HCT116 (cell line): ENCODE data around the gene TGM1. TPM values are rescaled to one million over a fixed set of nuclear protein-coding genes. Genes with fewer than 3 reads are reported as not detected.

Experiments
- ATAC-seq: fragments of 200-7000 bp; cut with Tn5 transposase; 2 replicates; pipeline ENCODE4 v1.9.1; 2020; ENCODE audit warnings: mild to moderate bottlenecking, moderate library complexity
- BruUV-seq: library from RNA; stranded (reverse); fragments of 400-500 nt; replicated peaks from 2 replicates; lab custom pipeline; 2021; lab: Mats Ljungman, UMichigan
- CTCF ChIA-PET: fragments of 300-600 bp; sonication (Branson Sonifier 250); formaldehyde crosslinking; loops from one replicate; lab custom pipeline; 2021; ENCODE audit warnings: antibody characterized with exemption; lab: Charles Lee
- POLR2A ChIA-PET: fragments of 300-600, 350-600 bp; sonication (Branson Sonifier 250); formaldehyde crosslinking; loops from one replicate; lab custom pipeline; 2021; ENCODE audit warnings: antibody characterized with exemption; lab: Charles Lee
- RAD21 ChIA-PET, 2 experiments: fragments of 300-600 bp; sonication (Branson Sonifier 250); formaldehyde crosslinking; loops; one replicate each; lab custom pipeline; 2023; ENCODE audit warnings: low total read pairs in 2 of 2; ENCODE audit not compliant: uncharacterized antibody in 2 of 2, unreplicated experiment in 2 of 2, low non-redundant PET in 1 of 2; lab: Charles Lee
- DNase-seq: peaks from one replicate; pipeline ENCODE4 v3.0.0-alpha.2; 2010; ENCODE audit warnings: low read depth, low spot score
- H2AFZ ChIP-seq: fragments of 200-600 bp; shearing (Covaris generic), sonication (generic); 2 replicates; pipeline ENCODE4 v1.6.1; 2017; ENCODE audit warnings: low read depth, mixed run types, mixed read lengths, antibody characterized with exemption, low read length; ENCODE audit not compliant: poor library complexity, severe bottlenecking
- H3K27ac ChIP-seq: 2 replicates; pipeline ENCODE4 v1.5.1; 2012; ENCODE audit warnings: low read depth, low read length
- H3K27me3 ChIP-seq: fragments of 200-600 bp; sonication (generic); 2 replicates; pipeline ENCODE4 v1.6.1; 2016; ENCODE audit warnings: mixed run types, low read length, mixed read lengths; ENCODE audit not compliant: insufficient read depth
- H3K36me3 ChIP-seq, 2 experiments: fragments of 200-500 bp in 1 of 2; fragments of 200-600 bp in 1 of 2; sonication (Bioruptor generic) in 1 of 2; sonication (generic) in 1 of 2; 2 replicates each; pipeline versions ENCODE4 v1.5.1 to v1.6.1; 2014 to 2016; ENCODE audit warnings: low read length in 2 of 2, inconsistent platforms in 1 of 2, mixed read lengths in 1 of 2, mixed run types in 1 of 2; ENCODE audit not compliant: insufficient read depth in 2 of 2, control insufficient read depth in 1 of 2
- H3K4me1 ChIP-seq, 2 experiments: fragments of 200-600 bp in 1 of 2; sonication (generic) in 1 of 2; 2 replicates each; pipeline versions ENCODE4 v1.5.1 to v1.6.1; 2012 to 2017; ENCODE audit warnings: low read length in 2 of 2, inconsistent platforms in 1 of 2, mild to moderate bottlenecking in 1 of 2, mixed read lengths in 1 of 2, mixed run types in 1 of 2, moderate library complexity in 1 of 2; ENCODE audit not compliant: insufficient read depth in 2 of 2, control insufficient read depth in 1 of 2
- H3K4me2 ChIP-seq: fragments of 200-600 bp; sonication (generic); 2 replicates; pipeline ENCODE4 v1.6.1; 2017; ENCODE audit warnings: mixed run types, low read length, mixed read lengths
- H3K4me3 ChIP-seq, 2 experiments: fragments of 200-600 bp in 1 of 2; sonication (generic) in 1 of 2; replicated peaks in 1 of 2; 2 replicates each; pipeline ENCODE4 v1.5.1; 2011 to 2016; ENCODE audit warnings: low read length in 2 of 2, control low read depth in 1 of 2, low read depth in 1 of 2, mild to moderate bottlenecking in 1 of 2, mixed read lengths in 1 of 2, mixed run types in 1 of 2
- H3K79me2 ChIP-seq: fragments of 200-600 bp; sonication (generic); 2 replicates; pipeline ENCODE4 v1.6.1; 2017; ENCODE audit warnings: mild to moderate bottlenecking, mixed run types, low read length, moderate library complexity, mixed read lengths; ENCODE audit not compliant: insufficient read depth
- H3K9ac ChIP-seq: fragments of 200-600 bp; sonication (generic); 2 replicates; pipeline ENCODE4 v1.6.1; 2016; ENCODE audit warnings: low read length, mixed read lengths
- H3K9me2 ChIP-seq: fragments of 200-600 bp; sonication (generic), shearing (Covaris generic); 2 replicates; pipeline ENCODE4 v1.6.1; 2017; ENCODE audit warnings: mixed run types, mild to moderate bottlenecking, moderate library complexity; ENCODE audit not compliant: insufficient read depth
- H3K9me3 ChIP-seq, 2 experiments: fragments of 200-500 bp in 1 of 2; fragments of 200-600 bp in 1 of 2; sonication (Bioruptor generic) in 1 of 2; sonication (generic) in 1 of 2; 2 replicates each; pipeline ENCODE4 v1.6.1; 2014 to 2017; ENCODE audit warnings: low read length in 2 of 2, mixed read lengths in 2 of 2, inconsistent platforms in 1 of 2, low read depth in 1 of 2, mild to moderate bottlenecking in 1 of 2, mixed run types in 1 of 2, moderate library complexity in 1 of 2; ENCODE audit not compliant: control insufficient read depth in 1 of 2, insufficient read depth in 1 of 2
- H4K20me1 ChIP-seq: fragments of 200-600 bp; sonication (generic), shearing (Covaris generic); 2 replicates; pipeline ENCODE4 v1.6.1; 2017; ENCODE audit warnings: mixed run types, mild to moderate bottlenecking, moderate library complexity; ENCODE audit not compliant: insufficient read depth
- ATF3 ChIP-seq: IDR thresholded peaks from 2 replicates; pipeline ENCODE4 v1.6.1; 2012
- CBX3 ChIP-seq: IDR thresholded peaks from 2 replicates; pipeline ENCODE4 v1.6.1; 2012; ENCODE audit warnings: low read depth
- CEBPB ChIP-seq: IDR thresholded peaks from 2 replicates; pipeline ENCODE4 v1.6.1; 2012; ENCODE audit warnings: low read depth
- CTCF ChIP-seq, 3 experiments: fragments of 200-600 bp in 1 of 3; sonication (generic) in 1 of 3; IDR thresholded peaks in 2 of 3; conservative IDR thresholded peaks in 1 of 3; 2 replicates each; pipeline ENCODE4 v1.5.1; 2012 to 2017; ENCODE audit warnings: low read depth in 2 of 3, low read length in 2 of 3, antibody characterized with exemption in 1 of 3, borderline replicate concordance in 1 of 3, control low read depth in 1 of 3, mild to moderate bottlenecking in 1 of 3, mixed read lengths in 1 of 3, mixed run types in 1 of 3, moderate library complexity in 1 of 3; ENCODE audit not compliant: insufficient read depth in 1 of 3
- EGR1 ChIP-seq: IDR thresholded peaks from 2 replicates; pipeline ENCODE4 v1.6.1; 2012; ENCODE audit warnings: low read depth
- ELF1 ChIP-seq: IDR thresholded peaks from 2 replicates; pipeline ENCODE4 v1.6.1; 2012; ENCODE audit warnings: low read depth, borderline replicate concordance
- EZH2 ChIP-seq: fragments of 200-600 bp; sonication (generic); IDR thresholded peaks from 2 replicates; pipeline ENCODE4 v1.6.1; 2017; ENCODE audit warnings: antibody characterized with exemption, mixed run types
- EZH2phosphoT487 ChIP-seq: fragments of 200-600 bp; IDR thresholded peaks from 2 replicates; pipeline ENCODE4 v1.6.1; 2018; ENCODE audit warnings: antibody characterized with exemption, borderline replicate concordance
- FOSL1 ChIP-seq: IDR thresholded peaks from 2 replicates; pipeline ENCODE4 v1.6.1; 2012; ENCODE audit warnings: low read depth
- MAX ChIP-seq: IDR thresholded peaks from 2 replicates; pipeline ENCODE4 v1.6.1; 2012
- POLR2A ChIP-seq: IDR thresholded peaks from 2 replicates; pipeline ENCODE4 v1.7.0; 2011; ENCODE audit warnings: borderline replicate concordance; ENCODE audit not compliant: insufficient read depth, insufficient read length; ENCODE audit errors: extremely low read depth
- RAD21 ChIP-seq: IDR thresholded peaks from 2 replicates; pipeline ENCODE4 v1.6.1; 2012; ENCODE audit warnings: low read depth, mild to moderate bottlenecking
- SIN3A ChIP-seq: IDR thresholded peaks from 2 replicates; pipeline ENCODE4 v1.6.1; 2012; ENCODE audit warnings: low read depth
- SP1 ChIP-seq: IDR thresholded peaks from 2 replicates; pipeline ENCODE4 v1.6.1; 2012; ENCODE audit warnings: low read depth
- SRF ChIP-seq: IDR thresholded peaks from 2 replicates; pipeline ENCODE4 v1.6.1; 2012; ENCODE audit warnings: low read depth
- TCF7L2 ChIP-seq: IDR thresholded peaks from 2 replicates; pipeline ENCODE4 v1.7.0; 2011; ENCODE audit warnings: borderline replicate concordance, inconsistent platforms; ENCODE audit not compliant: insufficient read depth, insufficient read length; ENCODE audit errors: extremely low read depth
- YY1 ChIP-seq: IDR thresholded peaks from 2 replicates; pipeline ENCODE4 v1.6.1; 2011; ENCODE audit warnings: low read length, low read depth, moderate library complexity, mild to moderate bottlenecking; ENCODE audit not compliant: insufficient replicate concordance; ENCODE audit errors: extremely low read depth
- ZBTB33 ChIP-seq: IDR thresholded peaks from 2 replicates; pipeline ENCODE4 v1.6.1; 2011; ENCODE audit warnings: mild to moderate bottlenecking, low read length, moderate library complexity; ENCODE audit not compliant: insufficient replicate concordance; ENCODE audit errors: extremely low read depth
- ZFX ChIP-seq: fragments of 450-650 bp; IDR thresholded peaks from 2 replicates; pipeline ENCODE4 v1.6.1; 2017
- ZNF274 ChIP-seq: fragments of 200-500 bp; sonication (Bioruptor generic); IDR thresholded peaks from 2 replicates; pipeline ENCODE4 v1.6.1; 2014; ENCODE audit warnings: mild to moderate bottlenecking, low read depth, low read length, inconsistent platforms
- intact Hi-C: fragments of 100-400 bp; cut with micrococcal nuclease; formaldehyde crosslinking; loops from 2 replicates; pipeline ENCODE4 v1.10.0; 2022
- total RNA-seq: library from RNA; stranded (reverse); gene quantifications from one replicate; pipeline ENCODE4 v1.2.1, GENCODE V29; 2021; ENCODE audit not compliant: unreplicated experiment

TGM1 gene
- total RNA-seq, 1 experiment from 2014 or later, result 5.6 TPM

- TF ChIP-seq ATF3, result no peak
- no peak for TF ChIP-seq FOSL1
These were observed 29.5 kb downstream of the TGM1 start (continued) for GRCh38 chr14:24233538-24233866.

- Histone ChIP-seq H3K9me3 (no peaks in the 10 kb centered on the region), H3K4me2 (peak within 1 kb of the TSS; percentile 89), H3K79me2 (peaks cover 72% of the 10 kb centered on the region), H3K27ac (peak within 1 kb of the TSS; percentile 94), H3K4me1 (peaks cover 14 to 23% of the 10 kb centered on the region in 2 experiments), H4K20me1 (no peaks in the 10 kb centered on the region), H3K9ac (peak within 1 kb of the TSS; percentile 94), H3K9me2 (no peaks in the 10 kb centered on the region), H3K27me3 (no peaks in the 10 kb centered on the region), H3K4me3 (peak within 1 kb of the TSS; percentile 96 to 100), H2AFZ (peak within 1 kb of the TSS; percentile 25), H3K36me3 (peaks cover 24 to 31% of the 10 kb centered on the region in 2 experiments; a peak in 3 of 4 replicates)
- DNase-seq (no peak), ATAC-seq (peak; percentile 67)
- ChIA-PET POLR2A (interaction anchor here (2.0 kb wide), 1 partner anchor 9 kb away, joined by 11 read pairs; the partner anchor contains the start of gene TINF2), RAD21 (no interaction called here), CTCF (interaction anchor here (2.1 kb wide), 1 partner anchor 10 kb away, joined by 10 read pairs; the partner anchor contains the start of gene TINF2)
- intact Hi-C loops, result loop anchor here (2.0 kb wide), 1 partner anchor 16 kb away; the partner anchor contains the start of gene MDP1
- no peak for TF ChIP-seq CTCF (IDR thresholded peaks at IDR 0.05 in 2 of 3, conservative IDR thresholded peaks at IDR 0.05 in 1 of 3; ENCODE audit: borderline replicate concordance in 1 of 3, insufficient read depth in 1 of 3, low read depth in 2 of 3, low read length in 2 of 3)
- no peak for TF ChIP-seq EZH2
- no peak for TF ChIP-seq SP1
- TF ChIP-seq EZH2phosphoT487, result no peak
- TF ChIP-seq TCF7L2, result no peak
- no peak for TF ChIP-seq POLR2A
- peak; percentile 33; the same call in 1 of the 2 replicates for TF ChIP-seq SIN3A
- peak; percentile 26; the same call in 1 of the 2 replicates for TF ChIP-seq ZFX
- TF ChIP-seq EGR1, result no peak
- TF ChIP-seq ZNF274, result no peak
- TF ChIP-seq ELF1, result no peak
- no peak for TF ChIP-seq CBX3
- TF ChIP-seq SRF, result no peak
- no peak for TF ChIP-seq CEBPB
- TF ChIP-seq ZBTB33, result no peak
- TF ChIP-seq MAX, result peak; percentile 21; the same call in 1 of the 2 replicates
- no peak for TF ChIP-seq YY1
- TF ChIP-seq RAD21, result no peak
- BruUV-seq, result TSS peak; percentile 63
These were observed 30.1 kb downstream of the TGM1 start, which contains the start of gene GMPR2 for GRCh38 chr14:24232645-24233537. GMPR2 (plus strand) TSS chr14:24232929; CDS start chr14:24233254, 325 bp downstream.
